Caco-2 (cell line): Measurements from ENCODE around the gene P3H2. TPM values are rescaled to one million over a fixed set of nuclear protein-coding genes. Genes with fewer than 3 reads are reported as not detected.
A peak's percentile ranks its signal among the peaks of the same experiment; 100 is the strongest.

Experiments
- BruUV-seq: library from RNA; stranded (reverse); fragments of 400-500 nt; replicated peaks from 2 replicates; lab custom pipeline; 2021; lab: Mats Ljungman, UMichigan
- CTCF ChIA-PET: fragments of 300-600 bp; sonication (Branson Sonifier 250); formaldehyde crosslinking; loops from one replicate; lab custom pipeline; 2022; ENCODE audit warnings: antibody characterized with exemption; lab: Charles Lee
- POLR2A ChIA-PET: fragments of 300-600 bp; sonication (Branson Sonifier 250); formaldehyde crosslinking; loops from one replicate; lab custom pipeline; 2022; ENCODE audit warnings: antibody characterized with exemption; lab: Charles Lee
- DNase-seq, 2 experiments: peaks; one replicate each; pipeline versions ENCODE4 v3.0.0 to v3.0.0-alpha.2; 2020 to 2022
- H3K27me3 ChIP-seq: replicated peaks from 2 replicates; pipeline ENCODE4 v1.6.0; 2011; ENCODE audit warnings: low read length; ENCODE audit not compliant: control insufficient read depth, insufficient read depth
- H3K36me3 ChIP-seq: 2 replicates; pipeline ENCODE4 v1.5.1; 2011; ENCODE audit warnings: low read length; ENCODE audit not compliant: control insufficient read depth, insufficient read depth
- H3K4me1 ChIP-seq: fragments of 250-450 bp; sonication (Bioruptor Pico); 2 replicates; pipeline ENCODE4 v1.5.1; 2020; ENCODE audit warnings: mild to moderate bottlenecking
- H3K4me3 ChIP-seq: 2 replicates; pipeline ENCODE4 v1.5.1; 2011; ENCODE audit warnings: low read depth, mild to moderate bottlenecking, control low read depth, low read length
- H3K9me3 ChIP-seq: fragments of 250-450 bp; sonication (Bioruptor Pico); 2 replicates; pipeline ENCODE4 v1.5.1; 2020; ENCODE audit warnings: mild to moderate bottlenecking, moderate library complexity
- H3K27ac Mint-ChIP-seq: one replicate; pipeline ENCODE4 v1.8.0; 2022; ENCODE audit warnings: mixed read lengths; ENCODE audit not compliant: unreplicated experiment
- H3K27me3 Mint-ChIP-seq: one replicate; pipeline ENCODE4 v1.8.0; 2022; ENCODE audit warnings: mixed read lengths; ENCODE audit not compliant: insufficient read depth, unreplicated experiment
- H3K36me3 Mint-ChIP-seq: one replicate; pipeline ENCODE4 v1.8.0; 2022; ENCODE audit warnings: mild to moderate bottlenecking, mixed read lengths; ENCODE audit not compliant: insufficient read depth, unreplicated experiment
- H3K4me1 Mint-ChIP-seq: one replicate; pipeline ENCODE4 v1.8.0; 2022; ENCODE audit warnings: low read depth, mixed read lengths; ENCODE audit not compliant: unreplicated experiment
- H3K4me3 Mint-ChIP-seq: one replicate; pipeline ENCODE4 v1.8.0; 2022; ENCODE audit warnings: mild to moderate bottlenecking, moderate library complexity, mixed read lengths; ENCODE audit not compliant: unreplicated experiment
- H3K9me3 Mint-ChIP-seq: one replicate; pipeline ENCODE4 v1.8.0; 2022; ENCODE audit warnings: mixed read lengths; ENCODE audit not compliant: unreplicated experiment
- CTCF ChIP-seq, 2 experiments: fragments of 200-600 bp in 1 of 2; IDR thresholded peaks; 1 replicate in 1 of 2; 2 replicates in 1 of 2; pipeline versions ENCODE4 v1.5.1 to v1.8.0; 2011 to 2022; ENCODE audit warnings: antibody characterized with exemption in 1 of 2, control low read depth in 1 of 2, inconsistent platforms in 1 of 2, low read depth in 1 of 2, low read length in 1 of 2, mild to moderate bottlenecking in 1 of 2, moderate library complexity in 1 of 2; ENCODE audit not compliant: insufficient read depth in 1 of 2, severe bottlenecking in 1 of 2, unreplicated experiment in 1 of 2
- intact Hi-C: fragments of 100-400 bp; cut with micrococcal nuclease; formaldehyde crosslinking; loops from one replicate; pipeline ENCODE4 v1.10.0; 2022; ENCODE audit not compliant: unreplicated experiment
- total RNA-seq: library from RNA; stranded (reverse); gene quantifications from 2 replicates; pipeline ENCODE4 v1.2.3, GENCODE V29; 2022

Gene P3H2
- total RNA-seq, 1 experiment from 2014 or later: 55.8 TPM

- no peak for DNase-seq
- no peak for TF ChIP-seq CTCF (IDR thresholded peaks at IDR 0.05; ENCODE audit: insufficient read depth in 1 of 2, low read depth in 1 of 2, low read length in 1 of 2, severe bottlenecking in 1 of 2, unreplicated experiment in 1 of 2)
- intact Hi-C loops: no loop called here
- no peaks in the 10 kb centered on the region; the same call in 1 of the 2 replicates for H3K36me3 ChIP-seq
- ChIA-PET POLR2A (no interaction called here), CTCF (no interaction called here)
- H3K9me3 Mint-ChIP-seq: no peaks in the 10 kb centered on the region
- no TSS peak for BruUV-seq
- peaks cover 52% of the 10 kb centered on the region for H3K36me3 Mint-ChIP-seq
- no peak overlapping the region for H3K4me3 Mint-ChIP-seq
- H3K27ac Mint-ChIP-seq: no peak overlapping the region
- no peak overlapping the region for H3K4me3 ChIP-seq
- no peaks in the 10 kb centered on the region for H3K4me1 Mint-ChIP-seq
- no peaks in the 10 kb centered on the region for H3K4me1 ChIP-seq
- no peaks in the 10 kb centered on the region for H3K27me3 Mint-ChIP-seq
- no peaks in the 10 kb centered on the region for H3K9me3 ChIP-seq
- no peaks in the 10 kb centered on the region for H3K27me3 ChIP-seq
These were observed 145.2 kb downstream of the P3H2 start for GRCh38 chr3:189975391-189975990.

GRCh38 chr3:189974359-189974758 lies 146.3 kb downstream of the P3H2 start:
- Histone ChIP-seq H3K27me3 (no peaks in the 10 kb centered on the region), H3K9me3 (no peaks in the 10 kb centered on the region), H3K4me1 (no peaks in the 10 kb centered on the region), H3K36me3 (no peaks in the 10 kb centered on the region; the same call in 1 of the 2 replicates), H3K4me3 (no peak overlapping the region)
- Mint-ChIP-seq H3K4me3 (no peak overlapping the region), H3K4me1 (no peaks in the 10 kb centered on the region), H3K36me3 (peaks cover 50% of the 10 kb centered on the region), H3K9me3 (no peaks in the 10 kb centered on the region), H3K27me3 (no peaks in the 10 kb centered on the region), H3K27ac (no peak overlapping the region)
- CTCF ChIA-PET: no interaction called here
- BruUV-seq: no TSS peak
- POLR2A ChIA-PET: no interaction called here
- DNase-seq: no peak
- no peak for TF ChIP-seq CTCF (IDR thresholded peaks at IDR 0.05; ENCODE audit: insufficient read depth in 1 of 2, low read depth in 1 of 2, low read length in 1 of 2, severe bottlenecking in 1 of 2, unreplicated experiment in 1 of 2)
- intact Hi-C loops: no loop called here

- Mint-ChIP-seq H3K27me3 (no peaks in the 10 kb centered on the region), H3K27ac (no peak overlapping the region), H3K9me3 (no peaks in the 10 kb centered on the region), H3K36me3 (peaks cover 59% of the 10 kb centered on the region), H3K4me1 (no peaks in the 10 kb centered on the region), H3K4me3 (no peak overlapping the region)
- no peak overlapping the region for H3K4me3 ChIP-seq
- H3K36me3 ChIP-seq: no peaks in the 10 kb centered on the region
- ChIA-PET CTCF (interaction anchor here (0.7 to 0.8 kb wide), 2 partner anchors 66 to 235 kb away, joined by 3 read pairs; no protein-coding TSS in a partner anchor), POLR2A (no interaction called here)
- H3K4me1 ChIP-seq: no peaks in the 10 kb centered on the region
- DNase-seq: peak in 1 of 2 experiments; percentile 64
- intact Hi-C loops: loop anchor here (1.0 to 5.0 kb wide), 5 partner anchors 45 to 457 kb away; partner anchors contain the start of gene P3H2
- TF ChIP-seq CTCF (IDR thresholded peaks at IDR 0.05; ENCODE audit: insufficient read depth in 1 of 2, low read depth in 1 of 2, low read length in 1 of 2, severe bottlenecking in 1 of 2, unreplicated experiment in 1 of 2): peak; percentile 75 to 80
- no peaks in the 10 kb centered on the region for H3K9me3 ChIP-seq
- H3K27me3 ChIP-seq: no peaks in the 10 kb centered on the region
- BruUV-seq: no TSS peak
These were observed 153.3 kb downstream of the P3H2 start for GRCh38 chr3:189967254-189967865.
